Measurements from ENCODE around the gene CREG1. TPM values are rescaled to one million over a fixed set of nuclear protein-coding genes. Genes with fewer than 3 reads are reported as not detected.

CREG1 gene
- total and polyA plus RNA-seq, 2 experiments from 2014 or later: 21.2 to 42.7 TPM

- TF ChIP-seq ZNF462 (CRISPR knock-in tag; IDR thresholded peaks at IDR 0.05) (no peak), ZNF114 (CRISPR knock-in tag; IDR thresholded peaks at IDR 0.05) (no peak)
These were observed 642 bp upstream of the CREG1 start (continued) for GRCh38 chr1:167554028-167554779.

- Histone ChIP-seq H3K36me3 (ENCODE audit: insufficient read depth) (peaks cover 7% of the 10 kb centered on the region; the same call in 1 of the 2 replicates), H2AFZ (no peak overlapping the region), H3K4me1 (ENCODE audit: insufficient read depth) (no peaks in the 10 kb centered on the region), H3K79me2 (replicated peaks; ENCODE audit: insufficient read depth) (peaks cover 11% of the 10 kb centered on the region; the same call in 1 of the 2 replicates), H3K27me3 (ENCODE audit: insufficient read depth) (peaks cover 2% of the 10 kb centered on the region; the same call in 1 of the 2 replicates), H3K4me2 (no peak overlapping the region), H4K20me1 (replicated peaks; ENCODE audit: insufficient read depth) (peaks cover 5% of the 10 kb centered on the region), H3K4me3 (no peak overlapping the region), H3F3A (replicated peaks; ENCODE audit: low read depth) (no peaks in the 10 kb centered on the region), H3K27ac (ENCODE audit: low read depth) (no peak overlapping the region), H3K9me2 (ENCODE audit: insufficient read depth) (no peaks in the 10 kb centered on the region)
- Mint-ChIP-seq H3K27me3 (ENCODE audit: insufficient read depth, low read depth, poor library complexity) (peaks cover 8% of the 10 kb centered on the region), H3K9me3 (no peaks in the 10 kb centered on the region), H3K27ac (no peak overlapping the region), H3K4me3 (no peak overlapping the region), H3K4me1 (peaks cover 16% of the 10 kb centered on the region), H3K36me3 (ENCODE audit: low read depth) (peaks cover 11% of the 10 kb centered on the region)
- DNase-seq (ENCODE audit: low spot score) (no peak), ATAC-seq (no peak)
- TF ChIP-seq CTCF (conservative IDR thresholded peaks at IDR 0.05; ENCODE audit: low read depth in 2 of 2) (no peak), NANOG (IDR thresholded peaks at IDR 0.05; ENCODE audit: borderline replicate concordance) (no peak), ZNF331 (CRISPR knock-in tag; IDR thresholded peaks at IDR 0.05; ENCODE audit: low read depth) (no peak), ZNF114 (CRISPR knock-in tag; IDR thresholded peaks at IDR 0.05) (no peak), EZH2 (IDR thresholded peaks at IDR 0.05; ENCODE audit: low read depth, unreplicated experiment) (no peak), POLR2AphosphoS5 (IDR thresholded peaks at IDR 0.05; ENCODE audit: low read depth) (no peak), JUNB (IDR thresholded peaks at IDR 0.05; ENCODE audit: unreplicated experiment) (no peak)
These were observed 2.2 kb downstream of the CREG1 start for GRCh38 chr1:167551362-167551761.

Measured in GM23338 (cell line).